KG1 (cell line): ENCODE data around the gene TMEM132D.
A peak's percentile ranks its signal among the peaks of the same experiment; 100 is the strongest.
"Not testable (repeated sequence)": the region's sequence is repeated elsewhere in the genome, so short reads cannot be mapped to it uniquely, and the experiment has no call there.

Source experiments
- DNase-seq: peaks from one replicate; lab custom pipeline; 2025; lab: John Stamatoyannopoulos, UW

TMEM132D gene

GRCh38 chr12:129903956-129904829, at the start of gene TMEM132D:
TSS of gene TMEM132D (minus strand) at chr12:129904025.
- no peak for DNase-seq

GRCh38 chr12:129949651-129950050, 45.8 kb upstream of the TMEM132D start:
- no peak for DNase-seq

GRCh38 chr12:129941618-129942017, 37.8 kb upstream of the TMEM132D start:
- DNase-seq, result no peak

- DNase-seq, result no peak
Observed at GRCh38 chr12:129938089-129938488, 34.3 kb upstream of the TMEM132D start.

DNA sequence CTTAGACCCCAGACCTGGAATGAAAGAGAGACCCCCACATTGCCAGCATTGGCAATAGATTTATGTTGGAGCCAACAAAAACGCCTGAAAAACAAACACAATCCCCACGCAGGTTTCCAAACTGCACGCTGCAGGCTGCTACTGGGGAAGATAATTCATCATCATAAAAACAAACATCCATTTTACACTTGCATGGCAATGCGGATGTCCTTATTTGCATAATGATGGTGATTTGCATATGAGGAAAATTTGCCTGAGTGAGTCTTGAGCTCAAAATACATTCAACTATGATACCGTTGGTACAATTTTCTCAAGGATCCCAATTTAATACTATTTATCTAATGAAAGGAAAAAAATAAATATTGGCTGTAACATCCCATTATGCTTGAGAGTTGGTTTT, 33.6 kb upstream of the TMEM132D start:
- no peak for DNase-seq

- no peak for DNase-seq
Observed at GRCh38 chr12:129928643-129929042, 24.8 kb upstream of the TMEM132D start.

DNA sequence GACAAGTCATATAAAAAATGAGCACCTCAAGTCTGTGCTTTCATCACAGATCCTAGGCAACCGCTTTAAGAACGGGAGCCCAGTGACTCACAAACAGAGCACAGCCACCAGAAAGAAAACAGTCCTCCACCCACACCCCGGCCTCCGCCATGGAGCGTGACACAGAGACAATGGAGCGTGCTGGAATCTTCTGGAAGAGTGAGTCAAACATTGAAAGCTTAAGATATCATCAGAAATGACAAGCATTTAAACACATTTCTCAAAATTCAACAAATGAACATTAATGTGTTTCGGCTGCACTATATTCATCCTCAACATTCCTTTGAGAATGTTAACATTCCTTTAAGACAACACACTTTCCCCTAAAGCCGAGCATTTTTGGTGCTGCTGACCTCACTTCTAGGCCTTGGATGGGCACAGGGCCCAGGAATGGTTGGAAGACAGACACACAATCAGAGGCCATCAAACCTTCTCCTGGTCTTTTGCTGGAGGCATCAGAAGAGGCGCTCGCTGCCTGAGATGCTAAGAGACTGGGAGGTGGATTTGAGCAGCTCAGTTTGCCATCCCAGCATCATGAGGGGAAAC, 23.6 kb upstream of the TMEM132D start:
- no peak for DNase-seq

GRCh38 chr12:129911428-129912049, 7.7 kb upstream of the TMEM132D start:
- peak; percentile 4 for DNase-seq

GRCh38 chr12:129909051-129910020, 5.5 kb upstream of the TMEM132D start:
- no peak for DNase-seq

DNA sequence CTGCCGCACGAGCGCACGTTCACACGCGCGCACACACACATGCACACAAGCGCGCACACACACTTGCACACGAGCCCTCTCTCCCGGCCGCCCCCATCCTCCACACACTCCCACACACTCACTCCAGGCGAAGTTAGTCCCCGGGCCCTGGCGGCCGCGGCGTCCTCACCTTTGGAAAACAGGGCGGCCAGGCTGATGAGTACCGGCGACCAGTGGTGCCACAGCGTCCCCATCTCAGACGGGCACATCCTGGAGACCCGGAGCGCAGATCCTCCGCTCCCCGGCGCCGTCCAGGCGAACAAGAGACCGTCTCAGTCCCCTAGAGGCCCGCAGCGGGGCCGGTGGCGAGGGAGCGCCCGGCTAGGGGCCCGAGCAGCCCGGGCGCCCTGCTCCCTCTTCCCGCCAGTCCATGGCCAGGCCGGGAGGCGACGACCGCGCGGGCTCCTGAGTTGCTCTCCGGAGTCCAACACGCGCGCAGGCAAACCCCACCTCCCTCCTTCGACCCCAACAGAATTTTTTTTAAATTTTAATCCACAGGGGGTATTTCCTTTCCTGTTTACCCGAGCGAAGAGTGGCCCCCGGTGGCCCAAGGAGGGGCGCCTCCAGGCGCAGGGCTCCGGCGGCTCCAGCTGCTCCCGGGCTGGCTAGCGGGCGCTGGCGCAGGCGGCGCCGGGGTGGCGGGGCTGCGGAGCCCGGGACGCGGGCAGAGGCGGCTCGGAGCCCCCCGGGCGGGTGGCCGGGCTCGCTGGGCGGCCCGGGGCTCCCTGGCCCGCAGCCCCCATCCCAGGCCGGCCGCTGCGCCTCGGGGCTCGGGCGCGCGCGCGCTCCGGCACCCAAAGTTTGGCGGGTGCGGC, 506 bp downstream of the TMEM132D start:
- no peak for DNase-seq

- DNase-seq, result no peak
Observed at GRCh38 chr12:129902371-129903091, 1.3 kb downstream of the TMEM132D start.

DNA sequence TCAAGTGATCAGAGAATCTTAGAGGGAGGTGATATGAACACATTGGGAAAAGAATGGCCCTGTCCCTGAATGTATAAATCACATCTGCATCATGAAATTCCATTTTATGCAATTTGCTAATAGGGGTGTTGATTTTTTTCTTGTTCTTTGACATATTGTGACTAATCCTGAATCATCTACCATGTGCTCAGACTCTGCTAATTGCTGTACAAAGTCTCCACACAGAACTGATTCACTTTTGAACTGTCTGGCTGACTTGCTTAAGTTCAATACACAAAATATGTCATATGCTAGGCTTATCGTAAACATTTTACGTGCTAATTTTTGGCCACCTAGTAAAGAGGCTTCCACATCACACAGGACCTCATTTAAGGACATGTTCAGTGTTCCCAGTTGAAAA, 2.6 kb downstream of the TMEM132D start:
- no peak for DNase-seq

DNA sequence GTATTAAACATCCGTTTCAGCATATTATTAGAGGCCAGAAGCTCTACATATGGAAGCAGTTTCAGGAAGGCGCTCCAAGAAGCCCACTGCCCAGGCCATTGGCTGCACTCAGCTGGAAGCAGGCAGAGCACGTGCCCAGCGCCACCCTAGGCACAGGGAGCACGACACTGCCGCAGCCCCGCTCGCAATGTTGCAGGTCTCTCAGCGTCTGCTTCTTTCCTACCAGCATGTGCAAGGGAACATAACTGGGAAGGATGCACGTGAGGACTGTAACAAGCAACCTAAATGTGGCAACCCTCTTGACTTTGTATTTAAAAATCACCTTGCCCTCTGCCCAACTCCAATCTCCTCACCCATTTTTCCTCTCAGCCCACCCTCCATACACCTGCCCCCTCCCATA, 3.5 kb downstream of the TMEM132D start:
- no peak for DNase-seq

DNA sequence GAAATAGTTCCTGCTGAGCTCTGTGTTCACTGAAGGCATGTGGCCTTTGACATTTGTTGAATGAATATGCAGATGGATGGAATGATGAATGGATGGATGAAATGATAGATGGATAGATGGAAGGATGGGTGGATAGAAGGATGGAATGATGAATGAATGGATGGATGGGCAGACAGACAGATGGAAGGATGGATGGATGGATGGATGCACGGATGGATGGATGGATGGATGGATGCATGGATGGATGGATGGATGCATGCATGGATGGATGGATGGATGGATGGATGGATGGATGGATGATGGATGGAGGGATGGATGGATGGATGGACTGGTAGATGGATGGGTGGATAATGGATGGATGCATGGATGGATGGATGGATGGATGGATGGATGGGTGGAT, 4.8 kb downstream of the TMEM132D start:
- not testable (repeated sequence) for DNase-seq

DNA sequence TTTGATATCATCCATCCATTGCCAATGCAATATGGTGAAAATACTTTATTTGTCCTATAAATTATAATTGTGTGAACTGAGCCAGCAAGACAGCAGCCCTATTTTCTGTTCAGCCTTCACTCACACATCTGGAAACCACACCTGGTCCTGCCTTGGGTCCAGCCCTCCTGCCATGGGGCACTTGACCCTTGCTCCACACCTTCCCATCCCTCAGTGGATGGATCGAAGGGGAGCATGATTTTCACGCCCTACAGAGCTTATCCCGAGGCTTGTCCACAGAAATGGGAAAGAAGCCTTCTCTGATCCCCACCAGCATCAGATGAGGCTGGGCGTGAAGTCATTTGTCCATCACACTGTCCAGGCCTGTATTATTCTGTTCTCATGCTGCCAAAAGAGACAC, 10.1 kb downstream of the TMEM132D start:
- DNase-seq, result no peak

DNA sequence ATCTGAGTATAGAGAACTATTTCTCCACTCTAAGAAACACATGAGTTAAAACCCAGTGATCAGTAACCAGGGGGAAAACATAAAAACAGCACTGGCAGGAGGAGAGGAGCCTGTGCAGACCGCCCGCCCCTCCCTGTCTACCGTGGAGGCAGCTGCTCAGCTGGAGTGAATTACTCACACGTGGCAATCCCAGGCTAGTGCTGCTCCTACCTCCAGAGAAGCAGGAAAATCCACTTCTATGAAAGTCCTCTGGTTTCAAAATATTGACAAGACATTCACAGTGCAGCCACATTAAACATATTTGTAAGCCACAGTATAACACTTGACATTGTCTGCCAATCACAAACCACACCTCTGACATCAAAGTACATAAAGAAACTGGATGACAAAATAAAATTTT, 16.7 kb downstream of the TMEM132D start:
- DNase-seq, result no peak

DNA sequence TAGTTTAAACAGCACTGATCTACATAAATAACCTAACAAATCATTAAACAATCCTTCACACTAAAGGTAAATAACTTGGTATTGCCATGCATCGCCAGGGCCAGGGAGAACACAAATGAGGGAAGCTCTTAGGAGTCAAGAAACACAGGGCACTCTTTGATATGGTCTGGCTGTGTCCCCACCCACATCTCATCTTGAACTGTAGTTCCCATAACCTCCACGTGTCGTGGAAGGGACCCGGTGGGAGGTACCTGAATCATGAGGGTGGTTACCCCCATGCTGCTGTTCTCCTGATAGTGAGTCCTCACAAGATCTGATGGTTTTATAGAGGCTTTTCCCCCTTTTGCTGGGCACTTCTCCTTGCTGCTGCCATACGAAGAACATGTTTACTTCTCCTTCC, 17.3 kb downstream of the TMEM132D start:
- no peak for DNase-seq

DNA sequence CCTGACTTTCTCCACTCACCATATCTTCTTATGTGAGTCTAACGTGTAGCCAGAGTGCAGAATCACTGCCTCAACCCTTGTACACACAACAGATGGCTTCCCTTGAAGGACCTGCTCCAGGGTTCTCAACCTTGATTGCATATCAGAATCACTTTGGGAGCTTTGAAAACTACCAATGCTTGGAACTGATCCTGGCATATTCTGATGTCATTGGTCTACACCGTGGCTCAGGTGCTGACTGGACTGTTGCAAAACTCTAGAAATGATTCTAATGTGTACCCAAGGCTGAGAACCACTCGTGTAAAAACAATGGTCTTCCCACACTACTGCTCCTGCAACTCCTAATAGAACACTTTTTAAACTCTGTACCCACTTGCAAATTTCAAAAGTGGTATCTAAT, 18.5 kb downstream of the TMEM132D start:
- DNase-seq, result no peak

GRCh38 chr12:129877411-129877810, 26.4 kb downstream of the TMEM132D start:
- DNase-seq, result no peak

GRCh38 chr12:129873833-129874208, 30.0 kb downstream of the TMEM132D start:
- no peak for DNase-seq
